Activated naive CD4-positive, alpha-beta T cell treated with anti-CD3 and anti-CD28 coated beads for 36 hours (primary cell): Measurements from ENCODE around the gene SRD5A2. TPM values are rescaled to one million over a fixed set of nuclear protein-coding genes. Genes with fewer than 3 reads are reported as not detected.
A peak's percentile ranks its signal among the peaks of the same experiment; 100 is the strongest.

Experiments used
- CTCF ChIA-PET: fragments of 350-600 bp; sonication (Branson Sonifier 250); formaldehyde crosslinking; loops from one replicate; lab custom pipeline; 2021; ENCODE audit warnings: antibody characterized with exemption; lab: Charles Lee
- DNase-seq: peaks from one replicate; pipeline ENCODE4 v3.0.0-alpha.2; 2020
- H3K27ac Mint-ChIP-seq: one replicate; pipeline ENCODE4 v1.8.0; 2021; ENCODE audit warnings: mild to moderate bottlenecking, mixed read lengths
- H3K27me3 Mint-ChIP-seq: one replicate; pipeline ENCODE4 v1.8.0; 2021; ENCODE audit warnings: low read depth, mixed read lengths
- H3K36me3 Mint-ChIP-seq: one replicate; pipeline ENCODE4 v1.8.0; 2021; ENCODE audit warnings: low read depth, mixed read lengths
- H3K4me1 Mint-ChIP-seq: one replicate; pipeline ENCODE4 v1.8.0; 2021; ENCODE audit warnings: low read depth, mixed read lengths
- H3K4me3 Mint-ChIP-seq: one replicate; pipeline ENCODE4 v1.8.0; 2021; ENCODE audit warnings: mild to moderate bottlenecking, moderate library complexity, mixed read lengths
- H3K9me3 Mint-ChIP-seq: one replicate; pipeline ENCODE4 v1.8.0; 2021; ENCODE audit warnings: mixed read lengths
- intact Hi-C: fragments of 100-400 bp; cut with micrococcal nuclease; formaldehyde crosslinking; loops from one replicate; pipeline ENCODE4 v1.15.1; 2023
- total RNA-seq, 2 experiments: library from RNA; stranded (reverse); gene quantifications; one replicate each; pipeline ENCODE4 v1.2.3, GENCODE V29; 2021

The SRD5A2 gene
- total RNA-seq, 2 experiments from 2014 or later, result not detected

GRCh38 chr2:31528823-31529222 is 51.9 kb downstream of the SRD5A2 start:
- CTCF ChIA-PET, result no interaction called here
- H3K4me1 Mint-ChIP-seq, result no peaks in the 10 kb centered on the region
- no peaks in the 10 kb centered on the region for H3K9me3 Mint-ChIP-seq
- intact Hi-C loops, result loop anchor here (10.0 kb wide), 1 partner anchor 306 kb away; no protein-coding TSS in a partner anchor
- H3K27me3 Mint-ChIP-seq, result peaks cover 12% of the 10 kb centered on the region
- no peak overlapping the region for H3K4me3 Mint-ChIP-seq
- H3K36me3 Mint-ChIP-seq, result no peaks in the 10 kb centered on the region
- no peak for DNase-seq
- H3K27ac Mint-ChIP-seq, result no peak overlapping the region

- intact Hi-C loops, result loop anchor here (10.0 kb wide), 1 partner anchor 308 kb away; no protein-coding TSS in a partner anchor
- no peak for DNase-seq
- no peaks in the 10 kb centered on the region for H3K4me1 Mint-ChIP-seq
- H3K36me3 Mint-ChIP-seq, result no peaks in the 10 kb centered on the region
- H3K27ac Mint-ChIP-seq, result no peak overlapping the region
- no peak overlapping the region for H3K4me3 Mint-ChIP-seq
- H3K27me3 Mint-ChIP-seq, result peaks cover 13% of the 10 kb centered on the region
- no peaks in the 10 kb centered on the region for H3K9me3 Mint-ChIP-seq
- CTCF ChIA-PET, result interaction anchor here (1.6 kb wide), 1 partner anchor 815 kb away, joined by 6 read pairs; no protein-coding TSS in a partner anchor
These were observed 53.6 kb downstream of the SRD5A2 start for GRCh38 chr2:31526946-31527732.

GRCh38 chr2:31525876-31526275 is 54.9 kb downstream of the SRD5A2 start:
- Mint-ChIP-seq H3K4me3 (no peak overlapping the region), H3K27me3 (peaks cover 13% of the 10 kb centered on the region), H3K4me1 (no peaks in the 10 kb centered on the region), H3K27ac (no peak overlapping the region), H3K36me3 (no peaks in the 10 kb centered on the region), H3K9me3 (no peaks in the 10 kb centered on the region)
- CTCF ChIA-PET, result interaction anchor here (1.1 to 1.6 kb wide), 2 partner anchors 135 to 814 kb away, joined by 3 to 6 read pairs; no protein-coding TSS in a partner anchor
- intact Hi-C loops, result loop anchor here (10.0 kb wide), 1 partner anchor 309 kb away; no protein-coding TSS in a partner anchor
- no peak for DNase-seq

GRCh38 chr2:31524592-31524991 is 56.1 kb downstream of the SRD5A2 start:
- Mint-ChIP-seq H3K4me1 (no peaks in the 10 kb centered on the region), H3K9me3 (no peaks in the 10 kb centered on the region), H3K27me3 (peaks cover 13% of the 10 kb centered on the region), H3K4me3 (no peak overlapping the region), H3K27ac (no peak overlapping the region), H3K36me3 (no peaks in the 10 kb centered on the region)
- CTCF ChIA-PET, result interaction anchor here (0.6 to 2.8 kb wide), 6 partner anchors 12 to 812 kb away, joined by 3 to 8 read pairs (median 4); no protein-coding TSS in a partner anchor
- DNase-seq, result no peak
- intact Hi-C loops, result loop anchor here (1.0 to 10.0 kb wide), 2 partner anchors 310 to 810 kb away; no protein-coding TSS in a partner anchor

DNA sequence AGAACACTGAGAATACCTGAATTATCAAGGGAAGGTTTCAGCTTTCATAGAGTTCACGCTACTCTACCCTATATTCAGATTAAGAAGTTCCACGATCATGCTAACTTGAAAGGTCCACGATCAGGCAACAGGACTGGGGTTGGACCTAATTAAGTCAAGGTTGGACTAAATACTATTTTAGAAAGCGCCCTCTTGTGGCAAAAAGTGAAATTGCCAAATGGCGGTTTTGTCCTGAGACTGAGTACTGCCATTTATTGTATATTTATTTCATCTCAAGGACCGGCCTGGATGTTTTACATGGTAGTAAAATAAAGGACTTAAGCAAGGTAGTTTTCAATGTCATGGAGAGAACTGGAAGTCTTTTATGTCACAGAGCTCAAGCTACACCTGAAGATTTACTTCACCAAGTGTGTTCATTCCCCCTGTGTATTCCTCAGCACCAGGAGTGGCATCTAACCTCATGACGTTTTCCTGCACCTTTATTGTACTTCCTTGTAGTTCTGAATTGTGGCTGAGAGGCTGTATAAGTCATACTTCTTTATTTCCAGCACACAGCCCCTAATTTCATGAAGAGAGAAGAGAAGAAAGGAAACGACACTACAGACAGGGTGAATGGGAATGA is 56.8 kb downstream of the SRD5A2 start:
- H3K4me1 Mint-ChIP-seq, result no peaks in the 10 kb centered on the region
- peak; percentile 74 for DNase-seq
- CTCF ChIA-PET, result interaction anchor here (0.6 to 2.8 kb wide), 12 partner anchors 9 to 811 kb away, joined by 3 to 8 read pairs (median 4); no protein-coding TSS in a partner anchor
- H3K27ac Mint-ChIP-seq, result no peak overlapping the region
- H3K27me3 Mint-ChIP-seq, result peaks cover 10% of the 10 kb centered on the region
- H3K9me3 Mint-ChIP-seq, result no peaks in the 10 kb centered on the region
- intact Hi-C loops, result loop anchor here (1.0 to 10.0 kb wide), 3 partner anchors 109 to 810 kb away; partner anchors contain the start of gene XDH
- H3K4me3 Mint-ChIP-seq, result no peak overlapping the region
- no peaks in the 10 kb centered on the region for H3K36me3 Mint-ChIP-seq

- no peaks in the 10 kb centered on the region for H3K4me1 Mint-ChIP-seq
- H3K27ac Mint-ChIP-seq, result no peak overlapping the region
- intact Hi-C loops, result loop anchor here (2.0 to 10.0 kb wide), 2 partner anchors 108 to 312 kb away; partner anchors contain the start of gene XDH
- H3K4me3 Mint-ChIP-seq, result no peak overlapping the region
- CTCF ChIA-PET, result interaction anchor here (0.6 to 2.8 kb wide), 13 partner anchors 8 to 812 kb away, joined by 3 to 8 read pairs (median 5); no protein-coding TSS in a partner anchor
- H3K9me3 Mint-ChIP-seq, result no peaks in the 10 kb centered on the region
- no peaks in the 10 kb centered on the region for H3K36me3 Mint-ChIP-seq
- DNase-seq, result no peak
- H3K27me3 Mint-ChIP-seq, result peaks cover 10% of the 10 kb centered on the region
These were observed 58.0 kb downstream of the SRD5A2 start for GRCh38 chr2:31522786-31523185.

GRCh38 chr2:31517442-31518203 is 63.1 kb downstream of the SRD5A2 start:
- intact Hi-C loops, result no loop called here
- DNase-seq, result no peak
- Mint-ChIP-seq H3K4me1 (no peaks in the 10 kb centered on the region), H3K9me3 (no peaks in the 10 kb centered on the region), H3K27ac (no peak overlapping the region), H3K4me3 (no peak overlapping the region), H3K27me3 (peaks cover 3% of the 10 kb centered on the region), H3K36me3 (no peaks in the 10 kb centered on the region)
- CTCF ChIA-PET, result no interaction called here

- CTCF ChIA-PET, result interaction anchor here (1.2 kb wide), 1 partner anchor 8 kb away, joined by 5 read pairs; no protein-coding TSS in a partner anchor
- no peak for DNase-seq
- Mint-ChIP-seq H3K27ac (no peak overlapping the region), H3K4me3 (no peak overlapping the region), H3K36me3 (no peaks in the 10 kb centered on the region), H3K9me3 (no peaks in the 10 kb centered on the region), H3K27me3 (peaks cover 3% of the 10 kb centered on the region), H3K4me1 (no peaks in the 10 kb centered on the region)
- intact Hi-C loops, result no loop called here
These were observed 65.2 kb downstream of the SRD5A2 start for GRCh38 chr2:31515586-31515985.

DNA sequence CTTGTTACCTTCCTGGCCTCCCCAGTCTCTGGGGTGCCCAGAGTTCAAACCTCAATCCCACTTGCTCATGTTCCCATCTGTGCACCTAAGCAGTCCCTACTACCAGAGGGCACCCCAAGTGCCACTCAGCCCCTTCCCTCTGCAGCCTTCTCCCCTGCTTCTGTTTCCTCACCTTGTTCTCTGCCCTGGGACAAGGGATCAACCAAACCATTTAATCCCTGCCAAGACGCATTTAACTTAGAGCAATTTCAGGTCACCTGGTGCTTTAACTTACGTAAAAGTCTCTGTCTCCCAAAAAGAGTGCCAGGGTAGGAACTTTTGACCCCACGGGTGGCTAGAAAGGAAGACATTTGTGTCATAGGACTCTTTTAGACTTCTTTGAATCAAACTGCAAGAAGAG is 67.2 kb downstream of the SRD5A2 start:
- Mint-ChIP-seq H3K4me1 (no peaks in the 10 kb centered on the region), H3K9me3 (no peaks in the 10 kb centered on the region), H3K27me3 (peaks cover 3% of the 10 kb centered on the region), H3K27ac (no peak overlapping the region), H3K4me3 (no peak overlapping the region), H3K36me3 (no peaks in the 10 kb centered on the region)
- intact Hi-C loops, result no loop called here
- no peak for DNase-seq
- CTCF ChIA-PET, result interaction anchor here (1.4 kb wide), 1 partner anchor 11 kb away, joined by 3 read pairs; no protein-coding TSS in a partner anchor

- intact Hi-C loops, result no loop called here
- H3K27me3 Mint-ChIP-seq, result peaks cover 5% of the 10 kb centered on the region
- H3K27ac Mint-ChIP-seq, result no peak overlapping the region
- H3K4me1 Mint-ChIP-seq, result no peaks in the 10 kb centered on the region
- DNase-seq, result no peak
- CTCF ChIA-PET, result no interaction called here
- no peak overlapping the region for H3K4me3 Mint-ChIP-seq
- no peaks in the 10 kb centered on the region for H3K9me3 Mint-ChIP-seq
- H3K36me3 Mint-ChIP-seq, result no peaks in the 10 kb centered on the region
These were observed 69.4 kb downstream of the SRD5A2 start for GRCh38 chr2:31511376-31511775.

DNA sequence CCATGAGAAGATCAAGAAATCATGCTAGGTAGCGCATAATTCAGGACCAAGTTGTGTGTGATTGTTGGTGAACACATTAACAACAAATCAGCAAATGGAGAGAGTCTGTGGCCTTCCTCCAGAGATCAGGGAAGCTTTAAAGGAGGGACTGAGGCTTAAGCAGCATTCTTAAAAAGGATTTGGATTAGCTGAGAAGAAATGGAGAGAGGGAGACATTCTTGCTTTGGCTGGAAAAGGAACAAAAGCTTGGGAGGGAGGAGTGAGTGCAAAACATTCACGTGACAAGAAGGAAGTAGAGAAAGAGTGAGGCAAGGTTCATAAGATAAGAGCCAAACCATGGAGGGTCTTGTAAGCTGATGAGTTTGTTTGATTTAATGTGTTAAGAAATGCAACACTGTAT is 75.6 kb downstream of the SRD5A2 start:
- H3K27me3 Mint-ChIP-seq, result peaks cover 7% of the 10 kb centered on the region
- H3K9me3 Mint-ChIP-seq, result no peaks in the 10 kb centered on the region
- no peaks in the 10 kb centered on the region for H3K4me1 Mint-ChIP-seq
- DNase-seq, result no peak
- CTCF ChIA-PET, result no interaction called here
- no peak overlapping the region for H3K4me3 Mint-ChIP-seq
- intact Hi-C loops, result no loop called here
- no peaks in the 10 kb centered on the region for H3K36me3 Mint-ChIP-seq
- H3K27ac Mint-ChIP-seq, result no peak overlapping the region

- H3K4me1 Mint-ChIP-seq, result no peaks in the 10 kb centered on the region
- peaks cover 7% of the 10 kb centered on the region for H3K27me3 Mint-ChIP-seq
- CTCF ChIA-PET, result no interaction called here
- no peak overlapping the region for H3K27ac Mint-ChIP-seq
- no peaks in the 10 kb centered on the region for H3K9me3 Mint-ChIP-seq
- no peak overlapping the region for H3K4me3 Mint-ChIP-seq
- no peak for DNase-seq
- intact Hi-C loops, result no loop called here
- H3K36me3 Mint-ChIP-seq, result no peaks in the 10 kb centered on the region
These were observed 76.4 kb downstream of the SRD5A2 start for GRCh38 chr2:31504311-31504710.
